Measurements from ENCODE around the gene PFN3.
A peak's percentile ranks its signal among the peaks of the same experiment; 100 is the strongest.

The PFN3 gene

GRCh38 chr5:177403792-177404640 lies 3.6 kb upstream of the PFN3 start:
- no peaks in the 10 kb centered on the region for H3K36me3 ChIP-seq (replicated peaks)
- H3K4me1 ChIP-seq, result peaks cover 10% of the 10 kb centered on the region
- H3K27me3 ChIP-seq (ENCODE audit: low read depth), result no peaks in the 10 kb centered on the region
- in situ Hi-C loops (cut with MboI; ENCODE audit: low sequenced_read_pairs), result no loop called here
- H3K4me3 ChIP-seq, result peak overlapping the region; percentile 53
- peak; percentile 62 to 88 for DNase-seq (ENCODE audit: low spot score in 2 of 2)
- H3K9me3 ChIP-seq, result no peaks in the 10 kb centered on the region

- DNase-seq (ENCODE audit: low spot score in 2 of 2), result no peak
- Histone ChIP-seq H3K4me1 (peaks cover 10% of the 10 kb centered on the region), H3K4me3 (peak overlapping the region; percentile 53), H3K9me3 (no peaks in the 10 kb centered on the region), H3K36me3 (replicated peaks) (no peaks in the 10 kb centered on the region), H3K27me3 (ENCODE audit: low read depth) (no peaks in the 10 kb centered on the region)
- in situ Hi-C loops (cut with MboI; ENCODE audit: low sequenced_read_pairs), result no loop called here
Observed at GRCh38 chr5:177403102-177403791, 2.8 kb upstream of the PFN3 start.

GRCh38 chr5:177402271-177403043 lies 2.0 kb upstream of the PFN3 start:
- no peaks in the 10 kb centered on the region for H3K27me3 ChIP-seq (ENCODE audit: low read depth)
- no peaks in the 10 kb centered on the region for H3K9me3 ChIP-seq
- no peak for DNase-seq (ENCODE audit: low spot score in 2 of 2)
- H3K4me3 ChIP-seq, result peak overlapping the region; percentile 53; the same call in 1 of the 2 replicates
- H3K36me3 ChIP-seq (replicated peaks), result no peaks in the 10 kb centered on the region
- in situ Hi-C loops (cut with MboI; ENCODE audit: low sequenced_read_pairs), result no loop called here
- peaks cover 10% of the 10 kb centered on the region for H3K4me1 ChIP-seq

GRCh38 chr5:177397875-177398390 lies 2.5 kb downstream of the PFN3 start:
- Histone ChIP-seq H3K9me3 (no peaks in the 10 kb centered on the region), H3K36me3 (replicated peaks) (no peaks in the 10 kb centered on the region), H3K27me3 (ENCODE audit: low read depth) (no peaks in the 10 kb centered on the region), H3K4me1 (no peaks in the 10 kb centered on the region), H3K4me3 (no peak overlapping the region)
- in situ Hi-C loops (cut with MboI; ENCODE audit: low sequenced_read_pairs), result no loop called here
- DNase-seq (ENCODE audit: low spot score in 2 of 2), result no peak

- no peak overlapping the region for H3K4me3 ChIP-seq
- H3K4me1 ChIP-seq, result no peaks in the 10 kb centered on the region
- in situ Hi-C loops (cut with MboI; ENCODE audit: low sequenced_read_pairs), result no loop called here
- H3K36me3 ChIP-seq (replicated peaks), result no peaks in the 10 kb centered on the region
- H3K27me3 ChIP-seq (ENCODE audit: low read depth), result no peaks in the 10 kb centered on the region
- DNase-seq (ENCODE audit: low spot score in 2 of 2), result no peak
- H3K9me3 ChIP-seq, result no peaks in the 10 kb centered on the region
Observed at GRCh38 chr5:177396807-177397206, 3.7 kb downstream of the PFN3 start.

- Histone ChIP-seq H3K4me1 (no peaks in the 10 kb centered on the region), H3K9me3 (no peaks in the 10 kb centered on the region), H3K36me3 (replicated peaks) (no peaks in the 10 kb centered on the region), H3K27me3 (ENCODE audit: low read depth) (no peaks in the 10 kb centered on the region), H3K4me3 (no peak overlapping the region)
- in situ Hi-C loops (cut with MboI; ENCODE audit: low sequenced_read_pairs), result no loop called here
- DNase-seq (ENCODE audit: low spot score in 2 of 2), result no peak
Observed at GRCh38 chr5:177396078-177396477, 4.4 kb downstream of the PFN3 start.

- no peaks in the 10 kb centered on the region for H3K9me3 ChIP-seq
- no peaks in the 10 kb centered on the region for H3K27me3 ChIP-seq (ENCODE audit: low read depth)
- no peak for DNase-seq (ENCODE audit: low spot score in 2 of 2)
- no peak overlapping the region for H3K4me3 ChIP-seq
- no peaks in the 10 kb centered on the region for H3K4me1 ChIP-seq
- in situ Hi-C loops (cut with MboI; ENCODE audit: low sequenced_read_pairs), result loop anchor here (5.0 kb wide), 1 partner anchor 53 kb away; the partner anchor contains the start of gene PRR7
- H3K36me3 ChIP-seq (replicated peaks), result no peaks in the 10 kb centered on the region
Observed at GRCh38 chr5:177393990-177394389, 6.5 kb downstream of the PFN3 start.

GRCh38 chr5:177393206-177393765 lies 7.2 kb downstream of the PFN3 start:
- in situ Hi-C loops (cut with MboI; ENCODE audit: low sequenced_read_pairs), result loop anchor here (5.0 kb wide), 1 partner anchor 54 kb away; the partner anchor contains the start of gene PRR7
- DNase-seq (ENCODE audit: low spot score in 2 of 2), result no peak

GRCh38 chr5:177392765-177393164 lies 7.7 kb downstream of the PFN3 start:
- no peaks in the 10 kb centered on the region for H3K36me3 ChIP-seq (replicated peaks)
- H3K4me1 ChIP-seq, result no peaks in the 10 kb centered on the region
- no peaks in the 10 kb centered on the region for H3K27me3 ChIP-seq (ENCODE audit: low read depth)
- no peaks in the 10 kb centered on the region for H3K9me3 ChIP-seq
- no peak for DNase-seq (ENCODE audit: low spot score in 2 of 2)
- in situ Hi-C loops (cut with MboI; ENCODE audit: low sequenced_read_pairs), result loop anchor here (5.0 kb wide), 1 partner anchor 55 kb away; the partner anchor contains the start of gene PRR7
- H3K4me3 ChIP-seq, result no peak overlapping the region

More at GRCh38 chr5:177393206-177393765, 7.2 kb downstream of the PFN3 start:
- Histone ChIP-seq H3K4me1 (no peaks in the 10 kb centered on the region), H3K36me3 (replicated peaks) (no peaks in the 10 kb centered on the region), H3K4me3 (no peak overlapping the region), H3K9me3 (no peaks in the 10 kb centered on the region), H3K27me3 (ENCODE audit: low read depth) (no peaks in the 10 kb centered on the region)

- in situ Hi-C loops (cut with MboI; ENCODE audit: low sequenced_read_pairs), result loop anchor here (5.0 kb wide), 1 partner anchor 57 kb away; the partner anchor contains the start of gene PRR7
- Histone ChIP-seq H3K36me3 (replicated peaks) (no peaks in the 10 kb centered on the region), H3K4me3 (no peak overlapping the region), H3K4me1 (no peaks in the 10 kb centered on the region), H3K9me3 (no peaks in the 10 kb centered on the region), H3K27me3 (ENCODE audit: low read depth) (peaks cover under 1% of the 10 kb centered on the region; the same call in 1 of the 2 replicates)
- peak; percentile 80 to 93 for DNase-seq (ENCODE audit: low spot score in 2 of 2)
Observed at GRCh38 chr5:177390363-177391300, 9.8 kb downstream of the PFN3 start.

- H3K4me3 ChIP-seq, result no peak overlapping the region
- H3K27me3 ChIP-seq (ENCODE audit: low read depth), result peaks cover 8% of the 10 kb centered on the region; the same call in 1 of the 2 replicates
- no peaks in the 10 kb centered on the region for H3K4me1 ChIP-seq
- no peaks in the 10 kb centered on the region for H3K9me3 ChIP-seq
- H3K36me3 ChIP-seq (replicated peaks), result no peaks in the 10 kb centered on the region
- DNase-seq (ENCODE audit: low spot score in 2 of 2), result no peak
- in situ Hi-C loops (cut with MboI; ENCODE audit: low sequenced_read_pairs), result loop anchor here (5.0 kb wide), 1 partner anchor 58 kb away; the partner anchor contains the start of gene PRR7
Observed at GRCh38 chr5:177389241-177390169, 11.0 kb downstream of the PFN3 start.
